B cell (primary cell): ENCODE measurements around the gene CTNNA3. TPM values are rescaled to one million over a fixed set of nuclear protein-coding genes. Genes with fewer than 3 reads are reported as not detected.

Experiments used
- ATAC-seq: fragments of 200-7000 bp; cut with Tn5 transposase; one replicate; pipeline ENCODE4 v1.10.0; 2021; ENCODE audit warnings: low read depth, mild to moderate bottlenecking, moderate number of reproducible peaks, moderate library complexity
- CTCF ChIA-PET: fragments of 350-600 bp; sonication (Branson Sonifier 250); formaldehyde crosslinking; loops from one replicate; lab custom pipeline; 2021; ENCODE audit warnings: antibody characterized with exemption, inconsistent platforms; lab: Charles Lee
- POLR2A ChIA-PET: fragments of 350-600 bp; sonication (Branson Sonifier 250); formaldehyde crosslinking; loops from one replicate; lab custom pipeline; 2021; ENCODE audit warnings: antibody characterized with exemption; lab: Charles Lee
- DNase-seq: peaks from one replicate; pipeline ENCODE4 v3.0.0; 2013
- H2AFZ ChIP-seq: 2 replicates; pipeline ENCODE4 v1.6.1; 2012; ENCODE audit warnings: mild to moderate bottlenecking, low read depth, low read length; ENCODE audit not compliant: insufficient read depth, poor library complexity, severe bottlenecking
- H3K27ac ChIP-seq, 2 donors: 1 replicate in 1 of 2; 2 replicates in 1 of 2; pipeline ENCODE4 v1.5.1; 2012 to 2013; ENCODE audit warnings: low read length in 2 of 2, mild to moderate bottlenecking in 2 of 2, moderate library complexity in 1 of 2
- H3K27me3 ChIP-seq, 4 experiments: fragments of 200-600 bp in 1 of 4; sonication (generic) in 1 of 4; replicated peaks in 1 of 4; 1 replicate in 2 of 4; 2 replicates in 2 of 4; pipeline versions ENCODE4 v1.6.1 to v1.7.0; 2013 to 2016; ENCODE audit warnings: low read length in 3 of 4, mild to moderate bottlenecking in 2 of 4, mixed read lengths in 1 of 4, moderate library complexity in 1 of 4; ENCODE audit not compliant: insufficient read depth in 4 of 4, control insufficient read depth in 3 of 4; ENCODE audit errors: control extremely low read depth in 1 of 4
- H3K36me3 ChIP-seq, 2 experiments: replicated peaks in 1 of 2; 1 replicate in 1 of 2; 2 replicates in 1 of 2; pipeline versions ENCODE4 v1.6.1 to v1.7.1; 2013; ENCODE audit warnings: low read length in 1 of 2; ENCODE audit not compliant: insufficient read depth in 2 of 2, control insufficient read depth in 1 of 2; ENCODE audit errors: control extremely low read depth in 1 of 2, extremely low read depth in 1 of 2
- H3K4me1 ChIP-seq, 2 donors: fragments of 200-600 bp in 1 of 2; sonication (generic) in 1 of 2; 1 replicate in 1 of 2; 2 replicates in 1 of 2; pipeline versions ENCODE4 v1.5.1 to v1.6.1; 2013 to 2017; ENCODE audit warnings: low read length in 2 of 2; ENCODE audit not compliant: control insufficient read depth in 2 of 2, insufficient read depth in 2 of 2
- H3K4me2 ChIP-seq: replicated peaks from 2 replicates; pipeline ENCODE3; 2012; ENCODE audit warnings: mild to moderate bottlenecking, low read depth, low read length; ENCODE audit not compliant: poor library complexity, severe bottlenecking
- H3K4me3 ChIP-seq, 5 experiments: fragments of 200-600 bp in 1 of 5; sonication (generic) in 1 of 5; 1 replicate in 3 of 5; 2 replicates in 2 of 5; pipeline versions ENCODE4 v1.5.1 to v1.7.0; 2011 to 2016; ENCODE audit warnings: low read length in 4 of 5, mild to moderate bottlenecking in 4 of 5, low read depth in 2 of 5, control low read depth in 1 of 5, moderate library complexity in 1 of 5; ENCODE audit not compliant: insufficient read depth in 1 of 5; ENCODE audit errors: control extremely low read depth in 1 of 5, extremely low read depth in 1 of 5
- H3K79me2 ChIP-seq: fragments of 200-600 bp; sonication (generic); one replicate; pipeline ENCODE4 v1.6.0; 2016; ENCODE audit warnings: low read length; ENCODE audit not compliant: control insufficient read depth, insufficient read depth
- H3K9ac ChIP-seq: fragments of 200-600 bp; sonication (generic); 2 replicates; pipeline ENCODE4 v1.6.1; 2017; ENCODE audit warnings: mild to moderate bottlenecking, low read length, moderate library complexity
- H3K9me3 ChIP-seq, 3 donors: one replicate each; pipeline versions ENCODE4 v1.6.1 to v1.7.1; 2013; ENCODE audit warnings: low read length in 2 of 3; ENCODE audit not compliant: control insufficient read depth in 2 of 3, insufficient read depth in 1 of 3; ENCODE audit errors: control extremely low read depth in 1 of 3
- H4K20me1 ChIP-seq: 2 replicates; pipeline ENCODE4 v1.6.0; 2012; ENCODE audit warnings: mild to moderate bottlenecking, low read length; ENCODE audit not compliant: insufficient read depth, control insufficient read depth, poor library complexity, severe bottlenecking
- H3K27ac Mint-ChIP-seq: one replicate; pipeline ENCODE4 v1.8.0; 2021; ENCODE audit warnings: mixed read lengths
- H3K27me3 Mint-ChIP-seq: one replicate; pipeline ENCODE4 v1.8.0; 2021; ENCODE audit warnings: mixed read lengths
- H3K4me1 Mint-ChIP-seq: one replicate; pipeline ENCODE4 v1.8.0; 2021; ENCODE audit warnings: mixed read lengths
- H3K4me3 Mint-ChIP-seq: one replicate; pipeline ENCODE4 v1.8.0; 2021; ENCODE audit warnings: mixed read lengths
- H3K9me3 Mint-ChIP-seq: one replicate; pipeline ENCODE4 v1.8.0; 2022; ENCODE audit warnings: mixed read lengths; ENCODE audit not compliant: insufficient read depth
- EZH2 ChIP-seq: IDR thresholded peaks from 2 replicates; pipeline ENCODE4 v1.6.1; 2012; ENCODE audit warnings: borderline replicate concordance, low read depth, mild to moderate bottlenecking, moderate library complexity, low read length; ENCODE audit not compliant: insufficient read depth, poor library complexity, severe bottlenecking
- WGBS: methylation state at CpG from one replicate; pipeline ENCODE4 v1.1.5; 2013; ENCODE audit warnings: missing lambda C conversion rate; ENCODE audit not compliant: insufficient coverage; 5-methylcytosine and 5-hydroxymethylcytosine counted together
- intact Hi-C: fragments of 100-400 bp; cut with micrococcal nuclease; formaldehyde crosslinking; loops from one replicate; pipeline ENCODE4 v1.10.0; 2022
- polyA plus RNA-seq: library from polyadenylated mRNA; depleted of rRNA; stranded (reverse); fragments of >200 nt; gene quantifications from 2 replicates; pipeline ENCODE4 v1.2.3, GENCODE V29; 2012
- total RNA-seq, 2 donors: library from RNA; stranded (reverse); fragments of 120-200 nt in 1 of 2; gene quantifications; 1 replicate in 1 of 2; 2 replicates in 1 of 2; pipeline versions ENCODE4 v1.2.3 to v1.2.4, GENCODE V29; 2013 to 2022
- TF ChIP-seq, protein P1 (sequence below): fragments of 200-600 bp; IDR thresholded peaks from one replicate; pipeline ENCODE4 v1.8.0; 2022; ENCODE audit warnings: antibody characterized with exemption, mild to moderate bottlenecking

CTNNA3 gene
- total and polyA plus RNA-seq, 2 donors (not counting 1 experiment from before 2014, with no cell fraction given): 0.01 TPM; not detected in 1

DNA sequence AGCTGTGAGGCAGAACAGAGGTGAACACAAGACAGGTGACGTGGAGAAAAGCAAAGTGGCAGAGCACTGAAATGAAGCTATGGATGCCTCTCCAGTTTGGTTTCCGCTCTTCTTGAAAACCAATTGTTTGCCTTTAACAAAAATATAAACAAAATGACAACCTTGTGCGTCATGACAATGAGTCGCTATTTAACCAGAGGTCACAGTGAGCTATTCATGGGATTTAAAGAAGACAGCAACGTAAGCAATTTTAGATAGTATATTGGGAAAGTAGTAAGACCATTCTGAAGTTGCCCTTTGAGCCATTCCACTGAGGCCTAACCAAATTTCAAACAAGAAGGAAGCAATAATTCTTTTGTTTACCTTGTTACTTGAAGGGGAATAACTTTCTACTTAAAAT lies 785.3 kb downstream of the CTNNA3 start:
- H4K20me1 ChIP-seq: no peaks in the 10 kb centered on the region
- no peaks in the 10 kb centered on the region for H3K9me3 ChIP-seq
- ATAC-seq: no peak
- Mint-ChIP-seq H3K27ac (no peak overlapping the region), H3K4me3 (no peak overlapping the region), H3K9me3 (no peaks in the 10 kb centered on the region), H3K4me1 (no peaks in the 10 kb centered on the region), H3K27me3 (no peaks in the 10 kb centered on the region)
- H3K4me1 ChIP-seq: no peaks in the 10 kb centered on the region
- H3K79me2 ChIP-seq: no peaks in the 10 kb centered on the region
- H3K36me3 ChIP-seq: no peaks in the 10 kb centered on the region
- H3K9ac ChIP-seq: no peak overlapping the region
- TF ChIP-seq EZH2: no peak
- TF ChIP-seq, protein P1, sequence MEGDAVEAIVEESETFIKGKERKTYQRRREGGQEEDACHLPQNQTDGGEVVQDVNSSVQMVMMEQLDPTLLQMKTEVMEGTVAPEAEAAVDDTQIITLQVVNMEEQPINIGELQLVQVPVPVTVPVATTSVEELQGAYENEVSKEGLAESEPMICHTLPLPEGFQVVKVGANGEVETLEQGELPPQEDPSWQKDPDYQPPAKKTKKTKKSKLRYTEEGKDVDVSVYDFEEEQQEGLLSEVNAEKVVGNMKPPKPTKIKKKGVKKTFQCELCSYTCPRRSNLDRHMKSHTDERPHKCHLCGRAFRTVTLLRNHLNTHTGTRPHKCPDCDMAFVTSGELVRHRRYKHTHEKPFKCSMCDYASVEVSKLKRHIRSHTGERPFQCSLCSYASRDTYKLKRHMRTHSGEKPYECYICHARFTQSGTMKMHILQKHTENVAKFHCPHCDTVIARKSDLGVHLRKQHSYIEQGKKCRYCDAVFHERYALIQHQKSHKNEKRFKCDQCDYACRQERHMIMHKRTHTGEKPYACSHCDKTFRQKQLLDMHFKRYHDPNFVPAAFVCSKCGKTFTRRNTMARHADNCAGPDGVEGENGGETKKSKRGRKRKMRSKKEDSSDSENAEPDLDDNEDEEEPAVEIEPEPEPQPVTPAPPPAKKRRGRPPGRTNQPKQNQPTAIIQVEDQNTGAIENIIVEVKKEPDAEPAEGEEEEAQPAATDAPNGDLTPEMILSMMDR: no peak
- no peak overlapping the region for H2AFZ ChIP-seq
- 66% methylated on average over 2 of the region's 5 CpGs for WGBS
- H3K4me3 ChIP-seq: no peak overlapping the region
- no peaks in the 10 kb centered on the region for H3K27me3 ChIP-seq
- DNase-seq: no peak
- H3K27ac ChIP-seq: no peak overlapping the region
- H3K4me2 ChIP-seq: no peak overlapping the region
- POLR2A ChIA-PET: no interaction called here
- CTCF ChIA-PET: no interaction called here
- intact Hi-C loops: no loop called here

DNA sequence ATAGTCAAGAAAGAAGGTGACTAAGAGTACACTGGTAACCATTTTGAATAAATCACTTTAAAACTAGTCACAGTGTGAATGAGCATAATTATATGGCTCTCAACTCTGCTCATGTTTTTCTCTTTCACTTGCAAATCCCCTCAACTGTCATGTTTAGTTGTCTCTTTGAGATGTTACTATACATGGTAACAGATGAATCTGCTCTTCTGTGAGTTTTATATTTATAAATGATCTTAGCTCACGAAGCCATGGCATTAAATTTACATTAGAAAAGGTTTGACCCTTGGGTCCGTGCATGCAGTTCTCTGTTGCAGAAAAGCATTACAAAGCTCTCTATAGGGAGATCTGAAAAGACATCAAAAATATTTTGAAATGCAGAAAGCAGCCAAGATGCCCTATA lies 803.1 kb downstream of the CTNNA3 start:
- Histone ChIP-seq H3K4me3 (no peak overlapping the region), H3K4me1 (no peaks in the 10 kb centered on the region), H2AFZ (no peak overlapping the region), H3K27ac (no peak overlapping the region), H3K9ac (no peak overlapping the region), H3K27me3 (no peaks in the 10 kb centered on the region), H3K79me2 (no peaks in the 10 kb centered on the region), H4K20me1 (no peaks in the 10 kb centered on the region), H3K4me2 (no peak overlapping the region), H3K36me3 (no peaks in the 10 kb centered on the region), H3K9me3 (no peaks in the 10 kb centered on the region)
- Mint-ChIP-seq H3K4me3 (no peak overlapping the region), H3K27me3 (no peaks in the 10 kb centered on the region), H3K27ac (no peak overlapping the region), H3K4me1 (no peaks in the 10 kb centered on the region), H3K9me3 (no peaks in the 10 kb centered on the region)
- no peak for DNase-seq
- ChIA-PET CTCF (no interaction called here), POLR2A (no interaction called here)
- intact Hi-C loops: no loop called here
- ATAC-seq: no peak
- 80% methylated on average over 1 of the region's 2 CpGs for WGBS
- TF ChIP-seq, protein P1: no peak
- no peak for TF ChIP-seq EZH2
